ENCODE data around the gene KRTAP4-8.
"Not testable (repeated sequence)": the region's sequence is repeated elsewhere in the genome, so short reads cannot be mapped to it uniquely, and the experiment has no call there.

DNA sequence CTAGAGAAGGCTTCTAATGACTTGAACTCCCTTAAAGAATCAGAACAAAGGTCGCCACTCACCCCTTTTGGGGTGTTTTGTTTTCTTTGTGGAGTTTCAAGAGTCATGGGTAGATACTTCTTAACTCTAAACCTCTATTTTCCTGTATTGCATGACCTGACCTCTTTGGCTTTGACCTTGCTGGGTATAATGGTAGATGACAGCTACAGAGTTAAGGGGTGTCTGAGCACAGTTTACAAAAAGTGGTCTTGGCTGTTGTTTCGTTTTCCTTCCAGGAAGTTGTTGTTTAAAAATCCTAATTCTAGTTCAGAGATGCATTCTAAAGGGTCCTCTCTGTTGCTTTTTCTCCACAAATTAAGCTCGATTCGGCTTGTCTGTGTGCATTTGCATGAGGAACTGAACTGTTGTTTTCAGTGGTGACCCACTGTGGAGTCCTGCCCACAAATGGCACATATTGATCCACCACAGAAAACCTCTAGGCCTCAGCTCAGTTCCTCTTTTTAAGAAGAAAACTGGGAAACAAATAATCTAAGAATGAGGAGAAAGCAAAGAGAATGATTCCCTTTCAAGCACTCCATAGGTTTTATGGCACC, 9.1 kb downstream of the KRTAP4-8 start:
- TF ChIP-seq, protein P1, sequence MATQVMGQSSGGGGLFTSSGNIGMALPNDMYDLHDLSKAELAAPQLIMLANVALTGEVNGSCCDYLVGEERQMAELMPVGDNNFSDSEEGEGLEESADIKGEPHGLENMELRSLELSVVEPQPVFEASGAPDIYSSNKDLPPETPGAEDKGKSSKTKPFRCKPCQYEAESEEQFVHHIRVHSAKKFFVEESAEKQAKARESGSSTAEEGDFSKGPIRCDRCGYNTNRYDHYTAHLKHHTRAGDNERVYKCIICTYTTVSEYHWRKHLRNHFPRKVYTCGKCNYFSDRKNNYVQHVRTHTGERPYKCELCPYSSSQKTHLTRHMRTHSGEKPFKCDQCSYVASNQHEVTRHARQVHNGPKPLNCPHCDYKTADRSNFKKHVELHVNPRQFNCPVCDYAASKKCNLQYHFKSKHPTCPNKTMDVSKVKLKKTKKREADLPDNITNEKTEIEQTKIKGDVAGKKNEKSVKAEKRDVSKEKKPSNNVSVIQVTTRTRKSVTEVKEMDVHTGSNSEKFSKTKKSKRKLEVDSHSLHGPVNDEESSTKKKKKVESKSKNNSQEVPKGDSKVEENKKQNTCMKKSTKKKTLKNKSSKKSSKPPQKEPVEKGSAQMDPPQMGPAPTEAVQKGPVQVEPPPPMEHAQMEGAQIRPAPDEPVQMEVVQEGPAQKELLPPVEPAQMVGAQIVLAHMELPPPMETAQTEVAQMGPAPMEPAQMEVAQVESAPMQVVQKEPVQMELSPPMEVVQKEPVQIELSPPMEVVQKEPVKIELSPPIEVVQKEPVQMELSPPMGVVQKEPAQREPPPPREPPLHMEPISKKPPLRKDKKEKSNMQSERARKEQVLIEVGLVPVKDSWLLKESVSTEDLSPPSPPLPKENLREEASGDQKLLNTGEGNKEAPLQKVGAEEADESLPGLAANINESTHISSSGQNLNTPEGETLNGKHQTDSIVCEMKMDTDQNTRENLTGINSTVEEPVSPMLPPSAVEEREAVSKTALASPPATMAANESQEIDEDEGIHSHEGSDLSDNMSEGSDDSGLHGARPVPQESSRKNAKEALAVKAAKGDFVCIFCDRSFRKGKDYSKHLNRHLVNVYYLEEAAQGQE (tag by site-specific recombination; IDR thresholded peaks at IDR 0.05): not testable (repeated sequence)
- TF ChIP-seq ZNF530 (tag by site-specific recombination; IDR thresholded peaks at IDR 0.05; ENCODE audit: low read depth); CTCF (tag by site-specific recombination; IDR thresholded peaks at IDR 0.05); ZBTB11 (tag by site-specific recombination; conservative IDR thresholded peaks at IDR 0.05; ENCODE audit: low read depth); REPIN1 (tag by site-specific recombination; IDR thresholded peaks at IDR 0.05; ENCODE audit: low read depth); ZNF239 (tag by site-specific recombination; IDR thresholded peaks at IDR 0.05); ZBTB26 (tag by site-specific recombination; optimal IDR thresholded peaks at IDR 0.05); ZNF629 (tag by site-specific recombination; IDR thresholded peaks at IDR 0.05): not testable (repeated sequence)
- TF ChIP-seq, protein P2, sequence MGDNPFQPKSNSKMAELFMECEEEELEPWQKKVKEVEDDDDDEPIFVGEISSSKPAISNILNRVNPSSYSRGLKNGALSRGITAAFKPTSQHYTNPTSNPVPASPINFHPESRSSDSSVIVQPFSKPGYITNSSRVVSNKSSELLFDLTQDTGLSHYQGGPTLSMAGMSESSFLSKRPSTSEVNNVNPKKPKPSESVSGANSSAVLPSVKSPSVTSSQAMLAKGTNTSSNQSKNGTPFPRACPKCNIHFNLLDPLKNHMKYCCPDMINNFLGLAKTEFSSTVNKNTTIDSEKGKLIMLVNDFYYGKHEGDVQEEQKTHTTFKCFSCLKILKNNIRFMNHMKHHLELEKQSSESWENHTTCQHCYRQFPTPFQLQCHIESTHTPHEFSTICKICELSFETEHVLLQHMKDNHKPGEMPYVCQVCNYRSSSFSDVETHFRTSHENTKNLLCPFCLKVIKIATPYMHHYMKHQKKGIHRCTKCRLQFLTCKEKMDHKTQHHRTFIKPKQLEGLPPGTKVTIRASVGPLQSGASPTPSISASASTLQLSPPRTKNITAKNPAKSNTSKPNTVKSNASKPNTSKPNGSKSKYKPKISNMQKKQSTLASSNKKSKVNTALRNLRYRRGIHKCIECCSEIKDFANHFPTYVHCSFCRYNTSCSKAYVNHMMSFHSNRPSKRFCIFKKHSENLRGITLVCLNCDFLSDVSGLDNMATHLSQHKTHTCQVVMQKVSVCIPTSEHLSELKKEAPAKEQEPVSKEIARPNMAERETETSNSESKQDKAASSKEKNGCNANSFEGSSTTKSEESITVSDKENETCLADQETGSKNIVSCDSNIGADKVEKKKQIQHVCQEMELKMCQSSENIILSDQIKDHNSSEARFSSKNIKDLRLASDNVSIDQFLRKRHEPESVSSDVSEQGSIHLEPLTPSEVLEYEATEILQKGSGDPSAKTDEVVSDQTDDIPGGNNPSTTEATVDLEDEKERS (tag by site-specific recombination; IDR thresholded peaks at IDR 0.05): not testable (repeated sequence)
